Uterus (tissue), 2 donors: ENCODE data around the gene KANSL1.

Experiments
- POLR2A ChIP-seq, 2 donors: fragments of 450-650 bp; IDR thresholded peaks; one replicate each; pipeline ENCODE4 v1.6.1; 2016; ENCODE audit warnings: antibody characterized with exemption in 2 of 2, mild to moderate bottlenecking in 1 of 2, moderate library complexity in 1 of 2
- TF ChIP-seq, protein P1 (sequence below), 4 experiments: fragments of 200-600 bp in 2 of 4; fragments of 450-650 bp in 2 of 4; sonication (generic) in 2 of 4; IDR thresholded peaks; one replicate each; pipeline ENCODE4 v1.5.1; 2016 to 2019; ENCODE audit warnings: antibody characterized with exemption in 4 of 4, mild to moderate bottlenecking in 2 of 4, moderate library complexity in 1 of 4

DNA sequence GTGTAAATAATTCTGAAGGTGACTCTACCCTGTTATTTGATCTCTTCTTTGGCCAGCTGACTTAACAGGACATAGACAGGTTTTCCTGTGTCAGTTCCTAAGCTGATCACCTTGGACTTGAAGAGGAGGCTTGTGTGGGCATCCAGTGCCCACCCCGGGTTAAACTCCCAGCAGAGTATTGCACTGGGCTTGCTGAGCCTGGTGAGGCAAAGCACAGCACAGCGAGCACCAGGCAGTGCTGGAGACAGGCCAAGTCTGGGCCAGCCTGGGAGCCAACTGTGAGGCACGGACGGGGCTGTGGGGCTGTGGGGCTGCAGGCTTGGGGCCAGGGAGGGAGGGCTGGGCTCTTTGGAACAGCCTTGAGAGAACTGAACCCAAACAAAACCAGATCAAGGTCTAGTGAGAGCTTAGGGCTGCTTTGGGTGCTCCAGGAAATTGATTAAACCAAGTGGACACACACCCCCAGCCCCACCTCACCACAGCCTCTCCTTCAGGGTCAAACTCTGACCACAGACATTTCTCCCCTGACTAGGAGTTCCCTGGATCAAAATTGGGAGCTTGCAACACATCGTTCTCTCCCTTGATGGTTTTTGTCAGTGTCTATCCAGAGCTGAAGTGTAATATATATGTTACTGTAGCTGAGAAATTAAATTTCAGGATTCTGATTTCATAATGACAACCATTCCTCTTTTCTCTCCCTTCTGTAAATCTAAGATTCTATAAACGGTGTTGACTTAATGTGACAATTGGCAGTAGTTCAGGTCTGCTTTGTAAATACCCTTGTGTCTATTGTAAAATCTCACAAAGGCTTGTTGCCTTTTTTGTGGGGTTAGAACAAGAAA lies 189.1 kb downstream of the KANSL1 start:
- TF ChIP-seq, protein P1, sequence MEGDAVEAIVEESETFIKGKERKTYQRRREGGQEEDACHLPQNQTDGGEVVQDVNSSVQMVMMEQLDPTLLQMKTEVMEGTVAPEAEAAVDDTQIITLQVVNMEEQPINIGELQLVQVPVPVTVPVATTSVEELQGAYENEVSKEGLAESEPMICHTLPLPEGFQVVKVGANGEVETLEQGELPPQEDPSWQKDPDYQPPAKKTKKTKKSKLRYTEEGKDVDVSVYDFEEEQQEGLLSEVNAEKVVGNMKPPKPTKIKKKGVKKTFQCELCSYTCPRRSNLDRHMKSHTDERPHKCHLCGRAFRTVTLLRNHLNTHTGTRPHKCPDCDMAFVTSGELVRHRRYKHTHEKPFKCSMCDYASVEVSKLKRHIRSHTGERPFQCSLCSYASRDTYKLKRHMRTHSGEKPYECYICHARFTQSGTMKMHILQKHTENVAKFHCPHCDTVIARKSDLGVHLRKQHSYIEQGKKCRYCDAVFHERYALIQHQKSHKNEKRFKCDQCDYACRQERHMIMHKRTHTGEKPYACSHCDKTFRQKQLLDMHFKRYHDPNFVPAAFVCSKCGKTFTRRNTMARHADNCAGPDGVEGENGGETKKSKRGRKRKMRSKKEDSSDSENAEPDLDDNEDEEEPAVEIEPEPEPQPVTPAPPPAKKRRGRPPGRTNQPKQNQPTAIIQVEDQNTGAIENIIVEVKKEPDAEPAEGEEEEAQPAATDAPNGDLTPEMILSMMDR (IDR thresholded peaks at IDR 0.05): no peak
- TF ChIP-seq POLR2A (IDR thresholded peaks at IDR 0.05): no peak
